ENCODE measurements around the gene NUCKS1. TPM values are rescaled to one million over a fixed set of nuclear protein-coding genes. Genes with fewer than 3 reads are reported as not detected.

The NUCKS1 gene
- total RNA-seq, 1 donor from 2014 or later, result 189 TPM

GRCh38 chr1:205701420-205701819, 48.6 kb downstream of the NUCKS1 start:
- no peak for DNase-seq (ENCODE audit: low spot score)

GRCh38 chr1:205700865-205701401, 49.0 kb downstream of the NUCKS1 start:
- no peak for DNase-seq (ENCODE audit: low spot score)

GRCh38 chr1:205699416-205699815, 50.6 kb downstream of the NUCKS1 start:
- no peak for DNase-seq (ENCODE audit: low spot score)

GRCh38 chr1:205698921-205699320, 51.1 kb downstream of the NUCKS1 start:
- no peak for DNase-seq (ENCODE audit: low spot score)

GRCh38 chr1:205693421-205693991, 56.5 kb downstream of the NUCKS1 start:
- no peak for DNase-seq (ENCODE audit: low spot score)

GRCh38 chr1:205692423-205692822, 57.6 kb downstream of the NUCKS1 start:
- DNase-seq (ENCODE audit: low spot score), result no peak

GRCh38 chr1:205690122-205690756, 59.7 kb downstream of the NUCKS1 start:
- DNase-seq (ENCODE audit: low spot score), result no peak

GRCh38 chr1:205689479-205689878, 60.5 kb downstream of the NUCKS1 start:
- DNase-seq (ENCODE audit: low spot score), result no peak

GRCh38 chr1:205688171-205689080, 61.6 kb downstream of the NUCKS1 start:
- DNase-seq (ENCODE audit: low spot score), result no peak

- no peak for DNase-seq (ENCODE audit: low spot score)
Observed at GRCh38 chr1:205687242-205687641, 62.7 kb downstream of the NUCKS1 start.

GRCh38 chr1:205681364-205681763, 68.6 kb downstream of the NUCKS1 start:
- no peak for DNase-seq (ENCODE audit: low spot score)

GRCh38 chr1:205680073-205680851, 69.7 kb downstream of the NUCKS1 start, which contains the start of gene SLC45A3:
SLC45A3 (minus strand) TSS chr1:205680509; CDS start chr1:205664656, 15,853 bp downstream.
- no peak for DNase-seq (ENCODE audit: low spot score)

- DNase-seq (ENCODE audit: low spot score), result no peak
Observed at GRCh38 chr1:205678286-205679111, 71.5 kb downstream of the NUCKS1 start.

GRCh38 chr1:205677167-205677566, 72.8 kb downstream of the NUCKS1 start:
- DNase-seq (ENCODE audit: low spot score), result no peak

GRCh38 chr1:205676597-205676996, 73.4 kb downstream of the NUCKS1 start:
- DNase-seq (ENCODE audit: low spot score), result no peak

GRCh38 chr1:205676002-205676401, 74.0 kb downstream of the NUCKS1 start:
- no peak for DNase-seq (ENCODE audit: low spot score)

- DNase-seq (ENCODE audit: low spot score), result no peak
Observed at GRCh38 chr1:205675247-205675646, 74.7 kb downstream of the NUCKS1 start.

GRCh38 chr1:205672970-205673369, 77.0 kb downstream of the NUCKS1 start:
- DNase-seq (ENCODE audit: low spot score), result no peak

GRCh38 chr1:205672395-205672889, 77.5 kb downstream of the NUCKS1 start:
- DNase-seq (ENCODE audit: low spot score), result no peak

All from ureter (tissue), 1 donor.